HepG2 (cell line): ENCODE measurements around the gene NBR1. TPM values are rescaled to one million over a fixed set of nuclear protein-coding genes. Genes with fewer than 3 reads are reported as not detected.

Source experiments
- ATAC-seq: fragments of 200-7000 bp; cut with Tn5 transposase; 3 replicates; pipeline ENCODE4 v1.9.1; 2020; ENCODE audit warnings: mild to moderate bottlenecking, moderate library complexity
- BruUV-seq: library from RNA; stranded (reverse); fragments of 400-500 nt; replicated peaks from 2 replicates; lab custom pipeline; 2021; lab: Mats Ljungman, UMichigan
- CTCF ChIA-PET: fragments of 300-600 bp; formaldehyde crosslinking; extraction: SDS; loops from one replicate; lab custom pipeline; 2021; ENCODE audit warnings: low total read pairs, inconsistent platforms, low intra/inter-chr PET ratio; lab: Yijun Ruan, JAX
- POLR2A ChIA-PET: fragments of 350-600 bp; sonication (Branson Sonifier 250); formaldehyde crosslinking; loops from one replicate; lab custom pipeline; 2020; ENCODE audit warnings: antibody characterized with exemption, inconsistent platforms; lab: Yijun Ruan, JAX
- DNase-seq: peaks from one replicate; pipeline ENCODE4 v3.0.0-alpha.2; 2015; ENCODE audit warnings: low spot score
- FAIRE-seq: peaks from 3 replicates; lab custom pipeline; 2011; peaks lifted over from hg19 to GRCh38; lab: Jason Lieb, UNC
- H2AFZ ChIP-seq: one replicate; pipeline ENCODE4 v1.6.1; 2011; ENCODE audit warnings: low read length, inconsistent platforms
- H3K27ac ChIP-seq: fragments of 300-600 bp; 3 replicates; pipeline ENCODE4 v1.8.0; 2011; ENCODE audit warnings: mixed run types, mild to moderate bottlenecking, mixed read lengths, low read length, inconsistent platforms; ENCODE audit not compliant: insufficient read depth; ENCODE audit errors: extremely low read length
- H3K27me3 ChIP-seq, 2 experiments: fragments of 200-600 bp in 1 of 2; 2 replicates in 1 of 2; 3 replicates in 1 of 2; pipeline versions ENCODE4 v1.6.0 to v1.8.0; 2011; ENCODE audit warnings: low read length in 2 of 2, mild to moderate bottlenecking in 2 of 2, moderate library complexity in 2 of 2, inconsistent platforms in 1 of 2; ENCODE audit not compliant: insufficient read depth in 2 of 2, control insufficient read depth in 1 of 2
- H3K36me3 ChIP-seq, 2 experiments: fragments of 200-600 bp in 1 of 2; replicated peaks in 1 of 2; 2 replicates in 1 of 2; 3 replicates in 1 of 2; pipeline versions ENCODE4 v1.5.1 to v1.8.0; 2011; ENCODE audit warnings: low read length in 2 of 2, inconsistent platforms in 1 of 2; ENCODE audit not compliant: insufficient read depth in 2 of 2, control insufficient read depth in 1 of 2
- H3K4me1 ChIP-seq: 2 replicates; pipeline ENCODE4 v1.5.1; 2012; ENCODE audit warnings: low read length, inconsistent platforms; ENCODE audit not compliant: insufficient read depth
- H3K4me2 ChIP-seq: 2 replicates; pipeline ENCODE4 v1.6.0; 2011; ENCODE audit warnings: low read depth, low read length, inconsistent platforms
- H3K4me3 ChIP-seq, 3 experiments: fragments of 200-600 bp in 1 of 3; sonication (generic), shearing (Covaris generic) in 1 of 3; replicated peaks in 1 of 3; 2 replicates each; pipeline ENCODE4 v1.5.1; 2011 to 2016; ENCODE audit warnings: low read length in 3 of 3, inconsistent platforms in 2 of 3, low read depth in 2 of 3, mild to moderate bottlenecking in 2 of 3, control low read depth in 1 of 3, mixed read lengths in 1 of 3; ENCODE audit not compliant: insufficient read depth in 1 of 3
- H3K79me2 ChIP-seq: one replicate; pipeline ENCODE4 v1.6.1; 2011; ENCODE audit warnings: low read length, inconsistent platforms; ENCODE audit not compliant: insufficient read depth
- H3K9ac ChIP-seq: 2 replicates; pipeline ENCODE4 v1.6.0; 2011; ENCODE audit warnings: mild to moderate bottlenecking, low read depth, low read length, inconsistent platforms; ENCODE audit not compliant: insufficient read depth
- H3K9me3 ChIP-seq: 2 replicates; pipeline ENCODE4 v1.5.1; 2012; ENCODE audit warnings: mild to moderate bottlenecking, low read length
- H4K20me1 ChIP-seq: 2 replicates; pipeline ENCODE4 v1.6.0; 2011; ENCODE audit warnings: inconsistent platforms, mild to moderate bottlenecking, low read length, moderate library complexity; ENCODE audit not compliant: insufficient read depth
- ATF7 ChIP-seq, 2 experiments: fragments of 450-650 bp in 1 of 2; sonication (generic) in 1 of 2; formaldehyde crosslinking in 1 of 2; IDR thresholded peaks; 2 replicates each; pipeline versions ENCODE4 v1.4.0 to v1.6.1; 2016 to 2020; ENCODE audit warnings: antibody characterized with exemption in 1 of 2, mild to moderate bottlenecking in 1 of 2, missing genetic modification reagents in 1 of 2
- ATRX ChIP-seq: sonication (generic); formaldehyde crosslinking; IDR thresholded peaks from 2 replicates; pipeline ENCODE4 v1.4.0; 2020; ENCODE audit warnings: missing genetic modification reagents, borderline replicate concordance
- CBX1 ChIP-seq: IDR thresholded peaks from one replicate; pipeline ENCODE4 v1.6.1; 2016; ENCODE audit warnings: antibody characterized with exemption, low read depth
- HNRNPL ChIP-seq: fragments of 200-400 bp; formaldehyde crosslinking; IDR thresholded peaks from 2 replicates; pipeline ENCODE4 v1.6.1; 2017; ENCODE audit warnings: mild to moderate bottlenecking, low read depth, low read length
- ISX ChIP-seq: sonication (generic); formaldehyde crosslinking; conservative IDR thresholded peaks from 2 replicates; pipeline ENCODE4 v1.5.0; 2020; ENCODE audit warnings: missing genetic modification reagents
- KDM1A ChIP-seq: IDR thresholded peaks from 2 replicates; pipeline ENCODE4 v1.6.1; 2016; ENCODE audit warnings: missing compliant biosample characterization
- MAF1 ChIP-seq: sonication (generic); formaldehyde crosslinking; IDR thresholded peaks from 2 replicates; pipeline ENCODE4 v1.5.0; 2020; ENCODE audit warnings: missing genetic modification reagents, borderline replicate concordance
- MYNN ChIP-seq: sonication (generic); formaldehyde crosslinking; IDR thresholded peaks from 2 replicates; pipeline ENCODE4 v1.4.0; 2020; ENCODE audit warnings: mild to moderate bottlenecking, low read depth, missing genetic modification reagents
- MYPOP ChIP-seq: sonication (generic); formaldehyde crosslinking; IDR thresholded peaks from 2 replicates; pipeline ENCODE4 v1.8.1; 2023; ENCODE audit warnings: mild to moderate bottlenecking, moderate library complexity, missing genetic modification reagents
- PAXIP1 ChIP-seq: sonication (generic); formaldehyde crosslinking; conservative IDR thresholded peaks from 2 replicates; pipeline ENCODE4 v1.4.0; 2020; ENCODE audit warnings: mild to moderate bottlenecking, missing genetic modification reagents, moderate library complexity
- POLR2A ChIP-seq, 2 experiments: IDR thresholded peaks; 2 replicates each; pipeline ENCODE4 v1.6.1; 2011; ENCODE audit warnings: low read depth in 2 of 2, low read length in 2 of 2, mild to moderate bottlenecking in 1 of 2, moderate library complexity in 1 of 2; ENCODE audit not compliant: insufficient read depth in 1 of 2
- POLR2G ChIP-seq: fragments of 200-400 bp; formaldehyde crosslinking; IDR thresholded peaks from 2 replicates; pipeline ENCODE4 v1.6.1; 2018; ENCODE audit warnings: mild to moderate bottlenecking, low read depth, low read length, moderate library complexity
- SOX13 ChIP-seq, 3 experiments: fragments of 450-650 bp in 1 of 3; sonication (generic) in 1 of 3; formaldehyde crosslinking in 1 of 3; IDR thresholded peaks in 2 of 3; conservative IDR thresholded peaks in 1 of 3; 2 replicates each; pipeline versions ENCODE4 v1.5.0 to v1.6.1; 2016 to 2020; ENCODE audit warnings: antibody characterized with exemption in 1 of 3, mild to moderate bottlenecking in 1 of 3, missing compliant biosample characterization in 1 of 3, missing genetic modification reagents in 1 of 3, moderate library complexity in 1 of 3
- ZNF10 ChIP-seq: sonication (generic); formaldehyde crosslinking; IDR thresholded peaks from 2 replicates; pipeline ENCODE4 v1.4.0; 2020; ENCODE audit warnings: mild to moderate bottlenecking, low read depth, missing genetic modification reagents, borderline replicate concordance
- ZNF672 ChIP-seq: sonication (generic); formaldehyde crosslinking; IDR thresholded peaks from 2 replicates; pipeline ENCODE4 v1.8.1; 2022; ENCODE audit warnings: missing genetic modification reagents
- ZNF83 ChIP-seq: sonication (generic); formaldehyde crosslinking; IDR thresholded peaks from 2 replicates; pipeline ENCODE4 v1.4.0; 2020; ENCODE audit warnings: missing genetic modification reagents, mild to moderate bottlenecking, borderline replicate concordance
- WGBS: methylation state at CpG from one replicate; pipeline ENCODE4 v1.1.6; 2017; ENCODE audit warnings: low lambda C conversion rate; 5-methylcytosine and 5-hydroxymethylcytosine counted together
- in situ Hi-C: cut with HindIII; loops from 2 replicates; pipeline ENCODE4 v1.10.0; 2017; ENCODE audit warnings: low pct_unique_long_range_greater_than_20kb; ENCODE audit not compliant: extremely low pct_ligation_motif_present
- intact Hi-C: fragments of 100-400 bp; cut with micrococcal nuclease; formaldehyde crosslinking; loops from one replicate; pipeline ENCODE4 v1.10.0; 2022; ENCODE audit not compliant: unreplicated experiment
- polyA plus RNA-seq, 8 experiments: library from polyadenylated mRNA; depleted of rRNA in 3 of 8; stranded (reverse) in 7 of 8; unstranded in 1 of 8; fragments of >200 nt; fragmentation: Illumina TruSeq in 4 of 8; extraction: Trizol in 4 of 8; gene quantifications; 2 replicates each; pipeline versions ENCODE4 v1.2.1 to v1.2.3, GENCODE V29; 2011 to 2016; ENCODE audit warnings: low read depth in 4 of 8, missing spikeins in 1 of 8, mixed read lengths in 1 of 8; ENCODE audit not compliant: insufficient read depth in 1 of 8
- total RNA-seq, 5 experiments: library from RNA; depleted of rRNA; stranded (reverse); fragments of >200 nt; fragmentation: Illumina TruSeq; extraction: Trizol; gene quantifications; 2 replicates each; pipeline ENCODE4 v1.2.3, GENCODE V29; 2016; ENCODE audit warnings: low read depth in 1 of 5

The NBR1 gene
- total and polyA plus RNA-seq, 2 of the 13 experiments (the other 11 are each of a cell fraction or from before 2014, with no cell fraction given): 51.7 to 121 TPM

GRCh38 chr17:43140396-43141332, 30.4 kb upstream of the NBR1 start:
- no peak for TF ChIP-seq ZNF10 (CRISPR knock-in tag)
- no peak for TF ChIP-seq ISX (CRISPR knock-in tag)
- TF ChIP-seq KDM1A: no peak
- TF ChIP-seq CBX1: no peak
- 0 out of 2 replicates have a peak, but pooled peaks have one; percentile 9 for TF ChIP-seq ATF7 (IDR thresholded peaks at IDR 0.05)
- TF ChIP-seq ATF7 (CRISPR knock-in tag; IDR thresholded peaks at IDR 0.05): no peak
- no peak for TF ChIP-seq ZNF672
- TF ChIP-seq ATRX (CRISPR knock-in tag): no peak
- TF ChIP-seq POLR2A (IDR thresholded peaks at IDR 0.05; ENCODE audit: insufficient read depth in 1 of 2, low read depth in 2 of 2, low read length in 2 of 2): peak in 1 of 2 experiments; percentile 16; a peak in 1 of 4 replicates
- TF ChIP-seq HNRNPL: no peak
- TF ChIP-seq SOX13 (IDR thresholded peaks at IDR 0.05): no peak
- TF ChIP-seq SOX13 (CRISPR knock-in tag; conservative IDR thresholded peaks at IDR 0.05 in 1 of 2, IDR thresholded peaks at IDR 0.05 in 1 of 2): no peak
- no peak for TF ChIP-seq PAXIP1 (CRISPR knock-in tag)
- no peak for TF ChIP-seq ZNF83 (CRISPR knock-in tag)
- no peak for TF ChIP-seq MYPOP (CRISPR knock-in tag)
- no peak for TF ChIP-seq MYNN (CRISPR knock-in tag)
- TF ChIP-seq POLR2G: peak; percentile 4
- TF ChIP-seq MAF1 (CRISPR knock-in tag): no peak
- H3K4me1 ChIP-seq: peaks cover 3% of the 10 kb centered on the region
- WGBS: 85% methylated on average over 11 of the region's 11 CpGs
- H4K20me1 ChIP-seq: no peaks in the 10 kb centered on the region
- BruUV-seq: no TSS peak
- POLR2A ChIA-PET: interaction anchor here (1.0 kb wide), 1 partner anchor 71 kb away, joined by 3 read pairs; the partner anchor contains the start of gene TMEM106A
- H3K27ac ChIP-seq: no peak overlapping the region
- intact Hi-C loops: no loop called here
- H3K36me3 ChIP-seq: peaks cover 13 to 43% of the 10 kb centered on the region in 2 experiments
- no peak for FAIRE-seq
- CTCF ChIA-PET: no interaction called here
- peak; percentile 26; the same call in 1 of the 3 replicates for ATAC-seq
- H2AFZ ChIP-seq: no peak overlapping the region
- H3K4me2 ChIP-seq: no peak overlapping the region
- in situ Hi-C loops: no loop called here
- H3K9ac ChIP-seq: no peak overlapping the region
- no peaks in the 10 kb centered on the region for H3K27me3 ChIP-seq
- no peaks in the 10 kb centered on the region for H3K9me3 ChIP-seq
- no peak for DNase-seq
- no peaks in the 10 kb centered on the region for H3K79me2 ChIP-seq
- H3K4me3 ChIP-seq: no peak overlapping the region
